GM23338 (cell line): Measurements from ENCODE around the gene IGSF1. TPM values are rescaled to one million over a fixed set of nuclear protein-coding genes. Genes with fewer than 3 reads are reported as not detected.

Experiments used
- ATAC-seq: fragments of 200-7000 bp; cut with Tn5 transposase; 3 replicates; pipeline ENCODE4 v1.9.1; 2020
- DNase-seq: peaks from one replicate; pipeline ENCODE4 v3.0.0-alpha.2; 2015; ENCODE audit warnings: low spot score
- H2AFZ ChIP-seq: fragments of 200-600 bp; sonication (generic); 2 replicates; pipeline ENCODE4 v1.8.0; 2016; ENCODE audit warnings: antibody characterized with exemption, mild to moderate bottlenecking, moderate library complexity
- H3F3A ChIP-seq: fragments of 200-600 bp; sonication (generic); replicated peaks from 2 replicates; pipeline ENCODE4 v1.8.0; 2017; ENCODE audit warnings: antibody characterized with exemption, mixed run types, low read depth
- H3K27ac ChIP-seq: fragments of 200-600 bp; sonication (generic); 2 replicates; pipeline ENCODE4 v1.6.1; 2016; ENCODE audit warnings: low read depth
- H3K27me3 ChIP-seq: fragments of 200-600 bp; sonication (generic); 2 replicates; pipeline ENCODE4 v1.8.0; 2016; ENCODE audit warnings: mild to moderate bottlenecking, mixed run types, moderate library complexity; ENCODE audit not compliant: insufficient read depth
- H3K36me3 ChIP-seq: fragments of 200-600 bp; sonication (generic); 2 replicates; pipeline ENCODE4 v1.8.0; 2016; ENCODE audit warnings: mild to moderate bottlenecking; ENCODE audit not compliant: insufficient read depth
- H3K4me1 ChIP-seq: fragments of 200-600 bp; sonication (generic); 2 replicates; pipeline ENCODE4 v1.8.0; 2016; ENCODE audit warnings: mild to moderate bottlenecking, moderate library complexity; ENCODE audit not compliant: insufficient read depth
- H3K4me2 ChIP-seq: fragments of 200-600 bp; sonication (generic); 2 replicates; pipeline ENCODE4 v1.7.1; 2017; ENCODE audit warnings: mixed run types
- H3K4me3 ChIP-seq: fragments of 200-600 bp; sonication (generic); 2 replicates; pipeline ENCODE4 v1.6.1; 2016; ENCODE audit warnings: mixed run types
- H3K79me2 ChIP-seq: fragments of 200-600 bp; sonication (generic); replicated peaks from 2 replicates; pipeline ENCODE4 v1.8.0; 2017; ENCODE audit warnings: mild to moderate bottlenecking; ENCODE audit not compliant: insufficient read depth
- H3K9me2 ChIP-seq: fragments of 200-600 bp; sonication (generic); 2 replicates; pipeline ENCODE4 v1.8.0; 2017; ENCODE audit not compliant: insufficient read depth
- H4K20me1 ChIP-seq: fragments of 200-600 bp; sonication (generic); replicated peaks from 2 replicates; pipeline ENCODE4 v1.8.0; 2017; ENCODE audit warnings: mild to moderate bottlenecking; ENCODE audit not compliant: insufficient read depth
- H3K27ac Mint-ChIP-seq: 2 replicates; pipeline ENCODE4 v1.8.0; 2020; ENCODE audit warnings: inconsistent platforms, mild to moderate bottlenecking, moderate library complexity, mixed read lengths
- H3K27me3 Mint-ChIP-seq: 3 replicates; pipeline ENCODE4 v1.8.0; 2022; ENCODE audit warnings: low read depth, mild to moderate bottlenecking, moderate library complexity, mixed read lengths, inconsistent platforms; ENCODE audit not compliant: insufficient read depth, poor library complexity
- H3K36me3 Mint-ChIP-seq: 3 replicates; pipeline ENCODE4 v1.8.0; 2021; ENCODE audit warnings: low read depth, mild to moderate bottlenecking, inconsistent platforms, moderate library complexity, mixed read lengths
- H3K4me1 Mint-ChIP-seq: 3 replicates; pipeline ENCODE4 v1.8.0; 2020; ENCODE audit warnings: mild to moderate bottlenecking, inconsistent platforms, mixed read lengths
- H3K4me3 Mint-ChIP-seq: 3 replicates; pipeline ENCODE4 v1.8.0; 2021; ENCODE audit warnings: moderate library complexity, mild to moderate bottlenecking, inconsistent platforms, mixed read lengths
- H3K9me3 Mint-ChIP-seq: 3 replicates; pipeline ENCODE4 v1.8.0; 2020; ENCODE audit warnings: moderate library complexity, mild to moderate bottlenecking, inconsistent platforms, mixed read lengths
- EZH2phosphoT487 ChIP-seq: fragments of 200-600 bp; sonication (generic); IDR thresholded peaks from one replicate; pipeline ENCODE4 v1.8.1; 2018; ENCODE audit warnings: antibody characterized with exemption; ENCODE audit not compliant: unreplicated experiment
- NANOG ChIP-seq: IDR thresholded peaks from 2 replicates; pipeline ENCODE4 v1.6.1; 2016; ENCODE audit warnings: antibody characterized with exemption, borderline replicate concordance
- POLR2AphosphoS5 ChIP-seq: IDR thresholded peaks from 2 replicates; pipeline ENCODE4 v1.6.1; 2016; ENCODE audit warnings: antibody characterized with exemption, low read depth
- STAT1 ChIP-seq: IDR thresholded peaks from one replicate; pipeline ENCODE4 v1.6.1; 2016; ENCODE audit warnings: antibody characterized with exemption; ENCODE audit not compliant: unreplicated experiment
- polyA plus RNA-seq: library from polyadenylated mRNA; unstranded; fragments of >200 nt; fragmentation: Nextera tagmentation; extraction: Ambion mirVana; gene quantifications from 2 replicates; pipeline ENCODE4 v1.2.1, GENCODE V29; 2016
- total RNA-seq: library from RNA; depleted of rRNA; stranded (reverse); fragments of >200 nt; shearing (Covaris generic); gene quantifications from 2 replicates; pipeline ENCODE4 v1.2.3, GENCODE V29; 2014
- TF ChIP-seq, protein P1 (sequence below): IDR thresholded peaks from one replicate; pipeline ENCODE4 v1.6.1; 2018; ENCODE audit warnings: antibody characterized with exemption; ENCODE audit not compliant: unreplicated experiment
- TF ChIP-seq, protein P2 (sequence below): IDR thresholded peaks from 2 replicates; pipeline ENCODE4 v1.6.1; 2016; ENCODE audit warnings: antibody characterized with exemption
- TF ChIP-seq, protein P3 (sequence below), 2 experiments: fragments of 200-600 bp in 1 of 2; sonication (generic) in 1 of 2; conservative IDR thresholded peaks; 2 replicates each; pipeline versions ENCODE4 v1.5.1 to v1.6.1; 2016 to 2017; ENCODE audit warnings: antibody characterized with exemption in 2 of 2, low read depth in 2 of 2, mild to moderate bottlenecking in 2 of 2, moderate library complexity in 1 of 2
- TF ChIP-seq, protein P4 (sequence below): fragments of 250-450 bp; sonication (Bioruptor Pico); IDR thresholded peaks from 2 replicates; pipeline ENCODE4 v1.5.0; 2020; ENCODE audit warnings: mild to moderate bottlenecking, moderate library complexity

The IGSF1 gene
- total and polyA plus RNA-seq, 2 experiments from 2014 or later = 12.8 to 19.5 TPM

DNA sequence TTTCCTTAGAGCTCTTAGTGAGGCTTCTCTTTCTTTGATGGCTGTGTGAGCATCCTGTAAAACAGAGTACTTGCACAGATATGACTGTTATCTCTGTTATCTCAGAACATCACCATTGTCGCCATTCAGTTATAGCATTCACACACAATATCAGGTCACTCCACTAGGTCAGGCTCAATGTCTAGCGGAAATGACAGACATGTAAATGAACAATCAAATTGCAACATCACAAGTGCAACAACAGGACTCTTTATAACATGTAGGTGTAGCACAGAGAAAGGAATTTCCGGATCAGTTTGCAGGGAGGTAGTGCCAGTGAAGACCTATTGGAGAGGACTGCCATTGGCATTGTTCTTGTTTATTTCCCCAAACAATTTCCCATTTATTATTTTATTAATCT, 43.2 kb upstream of the IGSF1 start (continued):
- TF ChIP-seq POLR2AphosphoS5 (no peak), NANOG (no peak)
- TF ChIP-seq, protein P1, sequence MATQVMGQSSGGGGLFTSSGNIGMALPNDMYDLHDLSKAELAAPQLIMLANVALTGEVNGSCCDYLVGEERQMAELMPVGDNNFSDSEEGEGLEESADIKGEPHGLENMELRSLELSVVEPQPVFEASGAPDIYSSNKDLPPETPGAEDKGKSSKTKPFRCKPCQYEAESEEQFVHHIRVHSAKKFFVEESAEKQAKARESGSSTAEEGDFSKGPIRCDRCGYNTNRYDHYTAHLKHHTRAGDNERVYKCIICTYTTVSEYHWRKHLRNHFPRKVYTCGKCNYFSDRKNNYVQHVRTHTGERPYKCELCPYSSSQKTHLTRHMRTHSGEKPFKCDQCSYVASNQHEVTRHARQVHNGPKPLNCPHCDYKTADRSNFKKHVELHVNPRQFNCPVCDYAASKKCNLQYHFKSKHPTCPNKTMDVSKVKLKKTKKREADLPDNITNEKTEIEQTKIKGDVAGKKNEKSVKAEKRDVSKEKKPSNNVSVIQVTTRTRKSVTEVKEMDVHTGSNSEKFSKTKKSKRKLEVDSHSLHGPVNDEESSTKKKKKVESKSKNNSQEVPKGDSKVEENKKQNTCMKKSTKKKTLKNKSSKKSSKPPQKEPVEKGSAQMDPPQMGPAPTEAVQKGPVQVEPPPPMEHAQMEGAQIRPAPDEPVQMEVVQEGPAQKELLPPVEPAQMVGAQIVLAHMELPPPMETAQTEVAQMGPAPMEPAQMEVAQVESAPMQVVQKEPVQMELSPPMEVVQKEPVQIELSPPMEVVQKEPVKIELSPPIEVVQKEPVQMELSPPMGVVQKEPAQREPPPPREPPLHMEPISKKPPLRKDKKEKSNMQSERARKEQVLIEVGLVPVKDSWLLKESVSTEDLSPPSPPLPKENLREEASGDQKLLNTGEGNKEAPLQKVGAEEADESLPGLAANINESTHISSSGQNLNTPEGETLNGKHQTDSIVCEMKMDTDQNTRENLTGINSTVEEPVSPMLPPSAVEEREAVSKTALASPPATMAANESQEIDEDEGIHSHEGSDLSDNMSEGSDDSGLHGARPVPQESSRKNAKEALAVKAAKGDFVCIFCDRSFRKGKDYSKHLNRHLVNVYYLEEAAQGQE = no peak

DNA sequence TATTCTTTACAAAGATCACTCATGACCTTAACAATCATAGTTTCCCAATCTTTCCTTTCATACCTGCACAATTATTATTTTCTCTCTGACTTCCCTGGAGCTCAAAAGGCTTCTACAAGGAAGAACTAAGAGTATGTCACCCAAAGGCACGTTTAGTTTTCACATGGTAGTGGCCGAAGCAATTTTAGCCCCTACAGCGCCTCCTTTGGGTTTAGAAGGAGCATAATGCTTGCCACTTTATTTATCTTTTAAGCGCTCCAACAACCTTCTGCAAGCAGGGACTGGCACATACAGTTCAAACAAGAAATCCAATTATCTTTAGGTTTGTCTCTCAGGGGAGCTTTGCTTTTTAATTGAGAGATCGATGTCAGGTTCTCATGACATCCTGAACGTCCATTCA, 42.0 kb upstream of the IGSF1 start:
- ATAC-seq (no peak), DNase-seq (peak; percentile 30)
- no peak overlapping the region for H3K4me3 Mint-ChIP-seq
- H3K4me1 Mint-ChIP-seq = no peaks in the 10 kb centered on the region
- Histone ChIP-seq H3K27ac (no peak overlapping the region), H3K9me2 (no peaks in the 10 kb centered on the region), H3K4me3 (no peak overlapping the region), H3K36me3 (no peaks in the 10 kb centered on the region), H3K4me1 (no peaks in the 10 kb centered on the region), H4K20me1 (no peaks in the 10 kb centered on the region), H3K27me3 (no peaks in the 10 kb centered on the region), H3K4me2 (no peak overlapping the region), H3F3A (no peaks in the 10 kb centered on the region), H2AFZ (no peak overlapping the region), H3K79me2 (no peaks in the 10 kb centered on the region)
- H3K27me3 Mint-ChIP-seq = peaks cover 6% of the 10 kb centered on the region
- H3K27ac Mint-ChIP-seq = no peak overlapping the region
- H3K9me3 Mint-ChIP-seq = peaks cover 9% of the 10 kb centered on the region
- H3K36me3 Mint-ChIP-seq = peaks cover 8% of the 10 kb centered on the region
- TF ChIP-seq, protein P1 = no peak
- TF ChIP-seq EZH2phosphoT487 (no peak), STAT1 (no peak), NANOG (no peak), POLR2AphosphoS5 (no peak)
- TF ChIP-seq, protein P2, sequence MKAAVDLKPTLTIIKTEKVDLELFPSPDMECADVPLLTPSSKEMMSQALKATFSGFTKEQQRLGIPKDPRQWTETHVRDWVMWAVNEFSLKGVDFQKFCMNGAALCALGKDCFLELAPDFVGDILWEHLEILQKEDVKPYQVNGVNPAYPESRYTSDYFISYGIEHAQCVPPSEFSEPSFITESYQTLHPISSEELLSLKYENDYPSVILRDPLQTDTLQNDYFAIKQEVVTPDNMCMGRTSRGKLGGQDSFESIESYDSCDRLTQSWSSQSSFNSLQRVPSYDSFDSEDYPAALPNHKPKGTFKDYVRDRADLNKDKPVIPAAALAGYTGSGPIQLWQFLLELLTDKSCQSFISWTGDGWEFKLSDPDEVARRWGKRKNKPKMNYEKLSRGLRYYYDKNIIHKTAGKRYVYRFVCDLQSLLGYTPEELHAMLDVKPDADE = no peak
- TF ChIP-seq, protein P3, sequence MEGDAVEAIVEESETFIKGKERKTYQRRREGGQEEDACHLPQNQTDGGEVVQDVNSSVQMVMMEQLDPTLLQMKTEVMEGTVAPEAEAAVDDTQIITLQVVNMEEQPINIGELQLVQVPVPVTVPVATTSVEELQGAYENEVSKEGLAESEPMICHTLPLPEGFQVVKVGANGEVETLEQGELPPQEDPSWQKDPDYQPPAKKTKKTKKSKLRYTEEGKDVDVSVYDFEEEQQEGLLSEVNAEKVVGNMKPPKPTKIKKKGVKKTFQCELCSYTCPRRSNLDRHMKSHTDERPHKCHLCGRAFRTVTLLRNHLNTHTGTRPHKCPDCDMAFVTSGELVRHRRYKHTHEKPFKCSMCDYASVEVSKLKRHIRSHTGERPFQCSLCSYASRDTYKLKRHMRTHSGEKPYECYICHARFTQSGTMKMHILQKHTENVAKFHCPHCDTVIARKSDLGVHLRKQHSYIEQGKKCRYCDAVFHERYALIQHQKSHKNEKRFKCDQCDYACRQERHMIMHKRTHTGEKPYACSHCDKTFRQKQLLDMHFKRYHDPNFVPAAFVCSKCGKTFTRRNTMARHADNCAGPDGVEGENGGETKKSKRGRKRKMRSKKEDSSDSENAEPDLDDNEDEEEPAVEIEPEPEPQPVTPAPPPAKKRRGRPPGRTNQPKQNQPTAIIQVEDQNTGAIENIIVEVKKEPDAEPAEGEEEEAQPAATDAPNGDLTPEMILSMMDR (conservative IDR thresholded peaks at IDR 0.05; ENCODE audit: low read depth in 2 of 2) = peak; percentile 50 to 54
- TF ChIP-seq, protein P4, sequence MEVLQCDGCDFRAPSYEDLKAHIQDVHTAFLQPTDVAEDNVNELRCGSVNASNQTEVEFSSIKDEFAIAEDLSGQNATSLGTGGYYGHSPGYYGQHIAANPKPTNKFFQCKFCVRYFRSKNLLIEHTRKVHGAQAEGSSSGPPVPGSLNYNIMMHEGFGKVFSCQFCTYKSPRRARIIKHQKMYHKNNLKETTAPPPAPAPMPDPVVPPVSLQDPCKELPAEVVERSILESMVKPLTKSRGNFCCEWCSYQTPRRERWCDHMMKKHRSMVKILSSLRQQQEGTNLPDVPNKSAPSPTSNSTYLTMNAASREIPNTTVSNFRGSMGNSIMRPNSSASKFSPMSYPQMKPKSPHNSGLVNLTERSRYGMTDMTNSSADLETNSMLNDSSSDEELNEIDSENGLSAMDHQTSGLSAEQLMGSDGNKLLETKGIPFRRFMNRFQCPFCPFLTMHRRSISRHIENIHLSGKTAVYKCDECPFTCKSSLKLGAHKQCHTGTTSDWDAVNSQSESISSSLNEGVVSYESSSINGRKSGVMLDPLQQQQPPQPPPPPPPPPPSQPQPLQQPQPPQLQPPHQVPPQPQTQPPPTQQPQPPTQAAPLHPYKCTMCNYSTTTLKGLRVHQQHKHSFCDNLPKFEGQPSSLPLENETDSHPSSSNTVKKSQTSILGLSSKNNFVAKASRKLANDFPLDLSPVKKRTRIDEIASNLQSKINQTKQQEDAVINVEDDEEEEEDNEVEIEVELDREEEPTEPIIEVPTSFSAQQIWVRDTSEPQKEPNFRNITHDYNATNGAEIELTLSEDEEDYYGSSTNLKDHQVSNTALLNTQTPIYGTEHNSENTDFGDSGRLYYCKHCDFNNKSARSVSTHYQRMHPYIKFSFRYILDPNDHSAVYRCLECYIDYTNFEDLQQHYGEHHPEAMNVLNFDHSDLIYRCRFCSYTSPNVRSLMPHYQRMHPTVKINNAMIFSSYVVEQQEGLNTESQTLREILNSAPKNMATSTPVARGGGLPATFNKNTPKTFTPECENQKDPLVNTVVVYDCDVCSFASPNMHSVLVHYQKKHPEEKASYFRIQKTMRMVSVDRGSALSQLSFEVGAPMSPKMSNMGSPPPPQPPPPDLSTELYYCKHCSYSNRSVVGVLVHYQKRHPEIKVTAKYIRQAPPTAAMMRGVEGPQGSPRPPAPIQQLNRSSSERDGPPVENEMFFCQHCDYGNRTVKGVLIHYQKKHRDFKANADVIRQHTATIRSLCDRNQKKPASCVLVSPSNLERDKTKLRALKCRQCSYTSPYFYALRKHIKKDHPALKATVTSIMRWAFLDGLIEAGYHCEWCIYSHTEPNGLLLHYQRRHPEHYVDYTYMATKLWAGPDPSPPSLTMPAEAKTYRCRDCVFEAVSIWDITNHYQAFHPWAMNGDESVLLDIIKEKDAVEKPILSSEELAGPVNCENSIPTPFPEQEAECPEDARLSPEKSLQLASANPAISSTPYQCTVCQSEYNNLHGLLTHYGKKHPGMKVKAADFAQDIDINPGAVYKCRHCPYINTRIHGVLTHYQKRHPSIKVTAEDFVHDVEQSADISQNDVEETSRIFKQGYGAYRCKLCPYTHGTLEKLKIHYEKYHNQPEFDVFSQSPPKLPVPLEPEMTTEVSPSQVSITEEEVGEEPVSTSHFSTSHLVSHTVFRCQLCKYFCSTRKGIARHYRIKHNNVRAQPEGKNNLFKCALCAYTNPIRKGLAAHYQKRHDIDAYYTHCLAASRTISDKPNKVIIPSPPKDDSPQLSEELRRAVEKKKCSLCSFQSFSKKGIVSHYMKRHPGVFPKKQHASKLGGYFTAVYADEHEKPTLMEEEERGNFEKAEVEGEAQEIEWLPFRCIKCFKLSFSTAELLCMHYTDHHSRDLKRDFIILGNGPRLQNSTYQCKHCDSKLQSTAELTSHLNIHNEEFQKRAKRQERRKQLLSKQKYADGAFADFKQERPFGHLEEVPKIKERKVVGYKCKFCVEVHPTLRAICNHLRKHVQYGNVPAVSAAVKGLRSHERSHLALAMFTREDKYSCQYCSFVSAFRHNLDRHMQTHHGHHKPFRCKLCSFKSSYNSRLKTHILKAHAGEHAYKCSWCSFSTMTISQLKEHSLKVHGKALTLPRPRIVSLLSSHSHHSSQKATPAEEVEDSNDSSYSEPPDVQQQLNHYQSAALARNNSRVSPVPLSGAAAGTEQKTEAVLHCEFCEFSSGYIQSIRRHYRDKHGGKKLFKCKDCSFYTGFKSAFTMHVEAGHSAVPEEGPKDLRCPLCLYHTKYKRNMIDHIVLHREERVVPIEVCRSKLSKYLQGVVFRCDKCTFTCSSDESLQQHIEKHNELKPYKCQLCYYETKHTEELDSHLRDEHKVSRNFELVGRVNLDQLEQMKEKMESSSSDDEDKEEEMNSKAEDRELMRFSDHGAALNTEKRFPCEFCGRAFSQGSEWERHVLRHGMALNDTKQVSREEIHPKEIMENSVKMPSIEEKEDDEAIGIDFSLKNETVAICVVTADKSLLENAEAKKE (CRISPR knock-in tag) = no peak
